Ascending aorta (tissue), 2 donors: ENCODE data around the gene SRRM1. TPM values are rescaled to one million over a fixed set of nuclear protein-coding genes. Genes with fewer than 3 reads are reported as not detected.
"Not testable (repeated sequence)": the region's sequence is repeated elsewhere in the genome, so short reads cannot be mapped to it uniquely, and the experiment has no call there.

Experiments
- DNase-seq, 2 donors: peaks; one replicate each; pipeline ENCODE4 v3.0.0-alpha.2; 2019; ENCODE audit warnings: low spot score in 2 of 2
- H3K27ac ChIP-seq, 2 donors: fragments of 200-600 bp; sonication (generic); one replicate each; pipeline ENCODE4 v1.5.1; 2016 to 2017; ENCODE audit warnings: mild to moderate bottlenecking in 1 of 2
- H3K27me3 ChIP-seq: fragments of 200-600 bp; sonication (generic); one replicate; pipeline ENCODE4 v1.5.1; 2017
- H3K36me3 ChIP-seq, 2 donors: fragments of 200-600 bp; sonication (generic); one replicate each; pipeline ENCODE4 v1.5.1; 2016
- H3K4me1 ChIP-seq, 2 donors: fragments of 200-600 bp; sonication (generic); one replicate each; pipeline ENCODE4 v1.5.1; 2016 to 2017; ENCODE audit warnings: mild to moderate bottlenecking in 1 of 2
- H3K4me3 ChIP-seq, 2 donors: fragments of 200-600 bp; sonication (generic); one replicate each; pipeline ENCODE4 v1.5.1; 2016 to 2017; ENCODE audit warnings: mild to moderate bottlenecking in 1 of 2
- H3K9me3 ChIP-seq, 2 donors: fragments of 200-600 bp; sonication (generic); one replicate each; pipeline ENCODE4 v1.5.1; 2016
- intact Hi-C: fragments of 100-400 bp; cut with DNase I; formaldehyde crosslinking; loops from one replicate; pipeline ENCODE4 v1.15.1; 2023
- total RNA-seq: library from RNA; depleted of rRNA; stranded (reverse); fragments of >200 nt; gene quantifications from one replicate; pipeline ENCODE4 v1.1.0, GENCODE V29; 2016
- TF ChIP-seq, protein P1 (sequence below), 3 experiments: fragments of 200-600 bp in 2 of 3; fragments of 450-650 bp in 1 of 3; sonication (generic) in 2 of 3; IDR thresholded peaks; one replicate each; pipeline ENCODE4 v1.5.1; 2016 to 2019; ENCODE audit warnings: antibody characterized with exemption in 3 of 3, mild to moderate bottlenecking in 1 of 3, moderate library complexity in 1 of 3

The SRRM1 gene
- total RNA-seq, 1 donor from 2014 or later = 90.5 TPM

DNA sequence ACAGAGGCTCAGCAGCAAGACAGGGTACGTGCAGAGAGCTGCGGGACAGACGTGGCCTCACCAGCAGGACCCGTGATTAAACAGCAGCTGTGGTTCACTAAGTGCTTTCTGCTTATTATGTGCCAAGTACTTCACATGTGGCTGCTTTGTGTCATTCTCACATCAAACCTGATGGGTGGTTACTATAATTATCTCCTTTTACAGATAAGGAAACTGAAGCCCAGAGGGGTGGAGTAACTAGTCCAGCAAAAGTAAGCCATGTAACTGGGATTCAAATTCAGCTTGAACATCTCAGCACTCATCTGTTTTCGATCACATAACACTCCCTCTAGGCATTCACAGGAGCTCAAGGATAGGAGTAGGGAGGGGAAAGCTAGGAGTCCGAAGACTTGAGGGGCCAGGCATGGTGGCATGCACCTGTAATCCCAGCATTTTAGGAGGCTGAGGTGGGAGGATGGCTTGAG, 51.3 kb downstream of the SRRM1 start:
- Histone ChIP-seq H3K27me3 (no peaks in the 10 kb centered on the region), H3K4me1 (peaks cover 0 to 12% of the 10 kb centered on the region in 2 donors), H3K4me3 (no peak overlapping the region), H3K27ac (peak overlapping the region in 1 of 2 donors; percentile 45), H3K36me3 (no peaks in the 10 kb centered on the region), H3K9me3 (no peaks in the 10 kb centered on the region)
- no peak for DNase-seq
- intact Hi-C loops = loop anchor here (5.0 kb wide), 1 partner anchor 33 kb away; no protein-coding TSS in a partner anchor
- TF ChIP-seq, protein P1, sequence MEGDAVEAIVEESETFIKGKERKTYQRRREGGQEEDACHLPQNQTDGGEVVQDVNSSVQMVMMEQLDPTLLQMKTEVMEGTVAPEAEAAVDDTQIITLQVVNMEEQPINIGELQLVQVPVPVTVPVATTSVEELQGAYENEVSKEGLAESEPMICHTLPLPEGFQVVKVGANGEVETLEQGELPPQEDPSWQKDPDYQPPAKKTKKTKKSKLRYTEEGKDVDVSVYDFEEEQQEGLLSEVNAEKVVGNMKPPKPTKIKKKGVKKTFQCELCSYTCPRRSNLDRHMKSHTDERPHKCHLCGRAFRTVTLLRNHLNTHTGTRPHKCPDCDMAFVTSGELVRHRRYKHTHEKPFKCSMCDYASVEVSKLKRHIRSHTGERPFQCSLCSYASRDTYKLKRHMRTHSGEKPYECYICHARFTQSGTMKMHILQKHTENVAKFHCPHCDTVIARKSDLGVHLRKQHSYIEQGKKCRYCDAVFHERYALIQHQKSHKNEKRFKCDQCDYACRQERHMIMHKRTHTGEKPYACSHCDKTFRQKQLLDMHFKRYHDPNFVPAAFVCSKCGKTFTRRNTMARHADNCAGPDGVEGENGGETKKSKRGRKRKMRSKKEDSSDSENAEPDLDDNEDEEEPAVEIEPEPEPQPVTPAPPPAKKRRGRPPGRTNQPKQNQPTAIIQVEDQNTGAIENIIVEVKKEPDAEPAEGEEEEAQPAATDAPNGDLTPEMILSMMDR (IDR thresholded peaks at IDR 0.05) = no peak

DNA sequence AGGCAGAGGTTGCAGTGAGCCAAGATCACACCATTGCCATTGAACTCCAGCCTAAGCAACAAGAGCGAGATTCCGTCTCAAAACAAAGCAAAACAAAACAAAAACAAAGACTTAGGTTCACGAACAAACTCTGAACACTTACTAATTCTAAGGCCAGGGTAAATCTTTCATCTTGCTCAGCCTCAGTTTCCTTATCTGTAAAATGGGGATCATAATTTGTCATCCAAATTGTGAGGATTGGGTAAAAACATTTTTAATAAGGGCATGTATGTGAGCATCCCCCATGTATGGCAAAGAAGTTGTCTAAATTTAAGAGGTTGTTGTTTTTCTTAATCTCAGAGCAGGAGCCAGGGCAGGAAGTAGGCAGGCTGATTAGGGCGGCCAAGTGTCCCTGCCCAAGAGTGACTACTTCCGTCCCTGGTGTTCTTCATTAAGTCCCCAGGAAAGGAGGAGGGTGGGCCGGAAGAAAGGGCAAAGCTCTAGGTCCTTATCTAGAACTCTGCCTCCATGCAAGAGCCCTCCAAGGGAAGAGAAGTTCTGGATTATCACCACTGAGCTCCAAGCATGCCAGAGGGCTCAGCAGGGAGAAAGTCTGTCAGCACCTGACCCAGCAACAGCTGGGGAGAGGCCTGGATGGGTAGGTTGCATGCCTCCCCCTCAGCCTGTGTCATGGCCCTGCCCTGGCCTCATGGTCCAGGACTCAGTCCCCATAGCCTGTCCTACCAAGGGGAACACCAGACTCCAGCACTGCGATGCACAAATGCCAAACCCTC, 52.3 kb downstream of the SRRM1 start:
- TF ChIP-seq, protein P1 (IDR thresholded peaks at IDR 0.05) = no peak
- H3K27me3 ChIP-seq = no peaks in the 10 kb centered on the region
- no peaks in the 10 kb centered on the region for H3K36me3 ChIP-seq
- H3K4me3 ChIP-seq = no peak overlapping the region
- peaks cover 0 to 12% of the 10 kb centered on the region in 2 donors for H3K4me1 ChIP-seq
- no peak for DNase-seq
- intact Hi-C loops = no loop called here
- H3K9me3 ChIP-seq = no peaks in the 10 kb centered on the region
- H3K27ac ChIP-seq = peak overlapping the region in 1 of 2 donors; percentile 27

DNA sequence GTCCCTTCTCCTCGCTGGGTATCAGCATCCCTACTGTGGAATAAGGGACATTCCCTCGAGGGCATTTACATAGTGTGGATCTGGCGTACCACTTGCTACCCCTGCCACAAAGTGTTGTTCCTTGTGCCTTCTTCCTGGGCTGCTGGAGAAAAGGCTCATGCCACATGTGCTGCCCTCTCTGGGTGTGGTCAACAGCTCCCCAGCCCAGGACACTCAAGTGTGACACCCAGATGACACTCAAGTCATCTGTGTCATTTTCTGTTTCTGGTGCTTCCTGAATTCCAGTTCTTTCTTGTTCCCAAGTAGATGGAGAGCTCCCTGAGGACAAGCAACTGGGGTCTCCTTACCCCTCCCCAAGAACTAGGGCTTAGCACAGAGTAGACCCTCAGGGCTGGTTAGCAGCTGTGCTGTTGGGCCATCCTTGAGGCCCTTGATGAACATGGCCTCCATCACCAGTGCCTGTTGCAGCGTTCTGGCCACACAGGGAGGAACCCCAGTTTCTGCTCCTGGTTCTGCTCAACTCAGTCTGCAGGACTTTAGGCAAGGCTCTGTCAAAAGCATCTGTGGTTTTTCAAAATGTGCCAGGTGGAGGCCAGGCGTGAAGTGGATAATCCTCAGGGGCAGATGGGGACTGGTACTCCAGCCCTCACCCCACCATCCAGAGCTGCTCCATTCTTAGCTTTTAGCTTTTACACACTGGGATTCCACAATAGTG, 53.1 kb downstream of the SRRM1 start:
- Histone ChIP-seq H3K27me3 (no peaks in the 10 kb centered on the region), H3K4me1 (peaks cover 0 to 12% of the 10 kb centered on the region in 2 donors), H3K9me3 (no peaks in the 10 kb centered on the region), H3K4me3 (no peak overlapping the region), H3K36me3 (no peaks in the 10 kb centered on the region), H3K27ac (peak overlapping the region in 1 of 2 donors; percentile 27)
- TF ChIP-seq, protein P1 (IDR thresholded peaks at IDR 0.05) = no peak
- DNase-seq = no peak
- intact Hi-C loops = no loop called here

DNA sequence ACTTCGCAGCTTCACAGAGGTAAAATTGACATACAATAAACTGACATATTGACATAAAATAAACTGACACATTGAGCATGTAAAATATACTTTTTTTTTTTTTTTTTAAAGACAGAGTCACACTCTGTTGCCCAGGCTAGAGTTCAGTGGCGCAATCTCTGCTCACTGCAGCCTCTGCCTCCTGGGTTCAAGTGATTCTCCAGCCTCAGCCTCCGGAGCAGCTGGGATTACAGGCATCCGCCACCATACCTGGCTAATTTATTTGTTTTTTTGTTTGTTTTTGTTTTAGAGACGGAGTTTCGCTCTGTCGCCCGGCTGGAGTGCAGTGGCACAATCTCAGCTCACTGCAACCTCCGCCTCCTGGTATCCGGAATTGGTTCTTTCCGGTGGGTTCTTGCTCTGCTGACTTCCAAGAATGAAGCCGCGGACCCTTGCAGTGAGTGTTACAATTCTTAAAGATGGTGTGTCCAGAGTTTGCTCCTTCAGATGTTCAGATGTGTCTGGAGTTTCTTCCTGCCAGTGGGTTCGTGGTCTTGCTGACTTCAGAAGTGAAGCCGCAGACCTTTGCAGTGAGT, 53.7 kb downstream of the SRRM1 start:
- Histone ChIP-seq H3K27me3 (no peaks in the 10 kb centered on the region), H3K36me3 (no peaks in the 10 kb centered on the region), H3K4me3 (no peak overlapping the region), H3K4me1 (peaks cover 0 to 12% of the 10 kb centered on the region in 2 donors), H3K27ac (no peak overlapping the region), H3K9me3 (no peaks in the 10 kb centered on the region)
- intact Hi-C loops = no loop called here
- TF ChIP-seq, protein P1 (IDR thresholded peaks at IDR 0.05) = no peak
- DNase-seq = no peak

DNA sequence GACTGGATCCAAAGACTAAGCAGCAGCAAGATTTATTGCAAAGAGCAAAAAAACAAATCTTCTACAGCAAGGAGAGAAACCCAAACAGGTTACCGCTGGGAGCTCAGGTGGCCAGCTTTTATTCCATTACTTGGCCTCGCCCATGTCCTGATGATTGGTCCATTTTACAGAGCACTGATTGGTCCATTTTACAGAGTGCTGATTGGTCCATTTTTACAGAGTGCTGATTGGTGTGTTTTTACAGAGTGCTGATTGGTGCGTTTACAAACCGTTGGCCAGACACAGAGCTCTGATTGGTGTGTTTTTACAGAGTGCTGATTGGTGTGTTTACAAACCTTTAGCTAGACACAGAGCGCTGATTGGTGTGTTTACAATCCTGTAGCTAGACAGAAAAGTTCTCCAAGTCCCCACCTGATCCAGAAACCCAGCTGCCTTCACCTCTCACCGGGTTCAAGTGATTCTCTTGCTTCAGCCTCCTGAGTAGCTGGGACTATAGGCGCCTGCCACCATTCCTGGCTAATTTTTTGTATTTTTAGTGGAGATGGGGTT, 54.4 kb downstream of the SRRM1 start:
- intact Hi-C loops, H3K9me3 ChIP-seq, DNase-seq, H3K27ac ChIP-seq, H3K36me3 ChIP-seq, H3K27me3 ChIP-seq, H3K4me3 ChIP-seq: not testable (repeated sequence)
- H3K4me1 ChIP-seq = peaks cover 0 to 12% of the 10 kb centered on the region in 2 donors

DNA sequence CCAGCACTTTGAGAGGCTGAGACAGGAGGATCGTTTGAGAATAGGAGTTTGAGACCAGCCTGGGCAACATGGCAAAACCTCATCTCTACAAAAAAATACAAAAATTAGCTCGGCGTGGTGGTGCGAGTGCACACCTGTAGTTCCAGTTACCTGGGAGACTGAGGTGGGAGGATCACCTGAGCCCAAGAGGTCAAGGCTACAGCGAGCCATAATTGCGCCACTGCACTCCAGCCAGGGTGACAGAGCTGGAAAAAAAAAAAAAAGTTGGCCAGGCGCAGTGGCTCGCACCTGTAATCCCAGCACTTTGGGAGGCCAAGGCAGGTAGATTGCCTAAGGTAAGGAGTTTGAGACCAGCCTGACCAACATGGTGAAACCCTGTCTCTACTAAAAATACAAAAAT, 55.2 kb downstream of the SRRM1 start:
- H3K27ac ChIP-seq, DNase-seq, intact Hi-C loops, H3K9me3 ChIP-seq, H3K4me3 ChIP-seq, H3K36me3 ChIP-seq, H3K27me3 ChIP-seq: not testable (repeated sequence)
- H3K4me1 ChIP-seq = peaks cover 0 to 12% of the 10 kb centered on the region in 2 donors
